Measurements from ENCODE around the gene FXYD5. TPM values are rescaled to one million over a fixed set of nuclear protein-coding genes. Genes with fewer than 3 reads are reported as not detected.

FXYD5 gene
- total and polyA plus RNA-seq, 9 of the 15 experiments (the other 6 are each of a cell fraction or from before 2014, with no cell fraction given): 104 to 537 (median 174) TPM

- no peak for TF ChIP-seq TCFL5 (CRISPR knock-in tag; conservative IDR thresholded peaks at IDR 0.05)
Observed at GRCh38 chr19:35208121-35208520, 53.6 kb downstream of the FXYD5 start (continued).

DNA sequence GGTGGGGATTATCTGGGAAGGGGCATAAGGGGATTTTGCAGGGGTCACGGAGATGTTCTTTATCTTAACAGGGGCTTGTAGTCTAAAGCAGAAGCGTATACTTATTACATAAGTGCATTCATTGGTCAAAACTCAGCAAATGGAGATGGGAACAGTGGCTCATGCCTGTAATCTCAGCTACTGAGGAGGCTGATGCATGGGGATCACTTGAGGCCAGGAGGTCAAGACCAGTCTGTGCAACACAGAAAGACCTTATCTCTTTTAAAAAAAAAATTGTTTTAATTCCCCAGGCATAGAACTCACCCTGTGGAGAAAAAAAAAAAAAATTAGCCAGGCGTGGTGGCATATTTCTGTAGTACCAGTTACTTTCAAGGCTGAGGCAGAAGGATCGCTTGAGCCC, 55.1 kb downstream of the FXYD5 start:
- H4K20me1 ChIP-seq (replicated peaks; ENCODE audit: control insufficient read depth, insufficient read depth, low read length): no peaks in the 10 kb centered on the region
- no peaks in the 10 kb centered on the region for H3K9me1 ChIP-seq (ENCODE audit: control insufficient read depth, insufficient read depth, low read length)
- no peaks in the 10 kb centered on the region for H3K27me3 ChIP-seq (ENCODE audit: control insufficient read depth in 2 of 2, insufficient read depth in 2 of 2, low read length in 2 of 2)
- TF ChIP-seq RFX5 (IDR thresholded peaks at IDR 0.05; ENCODE audit: low read depth, low read length) (no peak), RCOR1 (IDR thresholded peaks at IDR 0.05; ENCODE audit: borderline replicate concordance in 1 of 2, low read depth in 2 of 2, low read length in 2 of 2) (peak in 1 of 2 experiments; percentile 36; a peak in 1 of 4 replicates)
- H3K27ac ChIP-seq (ENCODE audit: extremely low read depth, low read depth, low read length): no peak overlapping the region
- H3K9me3 ChIP-seq (replicated peaks; ENCODE audit: control insufficient read depth, insufficient read depth, low read depth, low read length): no peaks in the 10 kb centered on the region
- ChIA-PET CTCF (ENCODE audit: low intra/inter-chr PET ratio) (interaction anchor here (0.6 kb wide), 1 partner anchor 88 kb away, joined by 3 read pairs; no protein-coding TSS in a partner anchor), POLR2A (no interaction called here)
- peaks cover 36 to 40% of the 10 kb centered on the region in 2 experiments for H3K4me1 ChIP-seq (replicated peaks in 1 of 2; ENCODE audit: control insufficient read depth in 2 of 2, insufficient read depth in 2 of 2, low read length in 2 of 2)
- WGBS (ENCODE audit: insufficient coverage, low coverage, missing lambda C conversion rate): 64% methylated on average over 3 of the region's 4 CpGs
- no peaks in the 10 kb centered on the region for H3K36me3 ChIP-seq (ENCODE audit: control insufficient read depth, insufficient read depth, low read length)
- no peak overlapping the region for H3K4me3 ChIP-seq
- intact Hi-C loops (cut with micrococcal nuclease): loop anchor here (5.0 kb wide), 3 partner anchors 38 to 57 kb away; partner anchors contain the start of genes FXYD5 and LSR
- H3K9ac ChIP-seq (ENCODE audit: insufficient read depth in 1 of 2, low read depth in 2 of 2, low read length in 2 of 2): no peak overlapping the region
- ATAC-seq (no peak), DNase-seq (ENCODE audit: extremely low read depth in 1 of 4, low spot score in 3 of 4) (no peak), FAIRE-seq (no peak)
- H3K79me2 ChIP-seq (ENCODE audit: control insufficient read depth, insufficient read depth, low read length): no peaks in the 10 kb centered on the region
- in situ Hi-C loops (cut with MboI): no loop called here
- no peak overlapping the region for H3K4me2 ChIP-seq (ENCODE audit: insufficient read depth, low read length)
- BruUV-seq (replicated peaks): no TSS peak
- no peak overlapping the region for H2AFZ ChIP-seq (ENCODE audit: low read depth, low read length)
